Prostate gland (tissue), 2 donors: ENCODE results near the gene ITPRIP. TPM values are rescaled to one million over a fixed set of nuclear protein-coding genes. Genes with fewer than 3 reads are reported as not detected.
A peak's percentile ranks its signal among the peaks of the same experiment; 100 is the strongest.

Experiments used
- DNase-seq: peaks from one replicate; pipeline ENCODE4 v3.0.0-alpha.2; 2019; ENCODE audit warnings: low spot score
- H3K27ac ChIP-seq, 2 donors: fragments of 200-600 bp; sonication (generic); 2 replicates each; pipeline ENCODE4 v1.5.1; 2017 to 2019
- H3K27me3 ChIP-seq: fragments of 200-600 bp; sonication (generic); replicated peaks from 2 replicates; pipeline ENCODE4 v1.5.1; 2019; ENCODE audit not compliant: insufficient read depth
- H3K36me3 ChIP-seq, 2 donors: fragments of 200-600 bp; sonication (generic); 1 replicate in 1 of 2; 2 replicates in 1 of 2; pipeline versions ENCODE4 v1.5.1 to v1.8.1; 2017 to 2019
- H3K4me1 ChIP-seq: fragments of 200-600 bp; sonication (generic); replicated peaks from 2 replicates; pipeline ENCODE4 v1.5.1; 2019
- H3K4me3 ChIP-seq, 2 donors: fragments of 200-600 bp; sonication (generic); 2 replicates each; pipeline ENCODE4 v1.5.1; 2017 to 2019
- H3K9me3 ChIP-seq: fragments of 200-600 bp; sonication (generic); 2 replicates; pipeline ENCODE4 v1.5.1; 2017
- CTCF ChIP-seq, 4 experiments: fragments of 200-600 bp in 2 of 4; fragments of 450-650 bp in 2 of 4; sonication (generic) in 2 of 4; IDR thresholded peaks; 1 replicate in 3 of 4; 2 replicates in 1 of 4; pipeline ENCODE4 v1.5.1; 2016 to 2019; ENCODE audit warnings: antibody characterized with exemption in 4 of 4, mild to moderate bottlenecking in 2 of 4, moderate library complexity in 2 of 4
- POLR2A ChIP-seq: fragments of 450-650 bp; IDR thresholded peaks from one replicate; pipeline ENCODE4 v1.6.1; 2016; ENCODE audit warnings: antibody characterized with exemption, mild to moderate bottlenecking
- POLR2AphosphoS5 ChIP-seq: sonication (generic); formaldehyde crosslinking; IDR thresholded peaks from one replicate; pipeline ENCODE4 v1.6.1; 2017; ENCODE audit warnings: antibody characterized with exemption
- WGBS: methylation state at CpG from one replicate; pipeline ENCODE4 v1.1.5; 2018; 5-methylcytosine and 5-hydroxymethylcytosine counted together
- intact Hi-C: fragments of 100-400 bp; cut with DNase I; formaldehyde crosslinking; loops from one replicate; pipeline ENCODE4 v1.14.2; 2022
- total RNA-seq, 2 donors: library from RNA; depleted of rRNA; stranded (reverse); fragments of >200 nt; gene quantifications; one replicate each; pipeline ENCODE4 v1.1.0, GENCODE V29; 2016

Gene ITPRIP
- total RNA-seq, 2 donors from 2014 or later: 12.5 to 35.8 TPM

GRCh38 chr10:104344219-104344618, 6.0 kb upstream of the ITPRIP start:
- WGBS: 85% methylated on average over 1 of the region's 1 CpG
- TF ChIP-seq POLR2AphosphoS5 (no peak), CTCF (IDR thresholded peaks at IDR 0.05) (no peak), POLR2A (no peak)
- Histone ChIP-seq H3K4me1 (peaks cover 4% of the 10 kb centered on the region), H3K36me3 (no peaks in the 10 kb centered on the region), H3K4me3 (no peak overlapping the region), H3K9me3 (no peaks in the 10 kb centered on the region), H3K27me3 (no peaks in the 10 kb centered on the region), H3K27ac (no peak overlapping the region)
- intact Hi-C loops: no loop called here
- no peak for DNase-seq

GRCh38 chr10:104342941-104343411, 4.7 kb upstream of the ITPRIP start:
- TF ChIP-seq POLR2A: no peak
- TF ChIP-seq POLR2AphosphoS5: no peak
- no peak for TF ChIP-seq CTCF (IDR thresholded peaks at IDR 0.05)
- peaks cover 7% of the 10 kb centered on the region for H3K4me1 ChIP-seq
- H3K36me3 ChIP-seq: no peaks in the 10 kb centered on the region
- no peaks in the 10 kb centered on the region for H3K27me3 ChIP-seq
- DNase-seq: no peak
- intact Hi-C loops: no loop called here
- no peaks in the 10 kb centered on the region for H3K9me3 ChIP-seq
- no peak overlapping the region for H3K27ac ChIP-seq
- 65% methylated on average over 3 of the region's 3 CpGs for WGBS
- H3K4me3 ChIP-seq: no peak overlapping the region

GRCh38 chr10:104340641-104341040, 2.4 kb upstream of the ITPRIP start:
- H3K27me3 ChIP-seq: no peaks in the 10 kb centered on the region
- TF ChIP-seq CTCF (IDR thresholded peaks at IDR 0.05) (no peak), POLR2AphosphoS5 (no peak), POLR2A (no peak)
- intact Hi-C loops: no loop called here
- DNase-seq: no peak
- 76% methylated on average over 4 of the region's 4 CpGs for WGBS
- no peak overlapping the region for H3K4me3 ChIP-seq
- H3K27ac ChIP-seq: peak overlapping the region; percentile 96
- H3K9me3 ChIP-seq: no peaks in the 10 kb centered on the region
- peaks cover 10% of the 10 kb centered on the region for H3K4me1 ChIP-seq
- H3K36me3 ChIP-seq: no peaks in the 10 kb centered on the region

GRCh38 chr10:104340111-104340526, 1.9 kb upstream of the ITPRIP start:
- no peak for DNase-seq
- Histone ChIP-seq H3K9me3 (no peaks in the 10 kb centered on the region), H3K27ac (peak overlapping the region; percentile 96), H3K27me3 (no peaks in the 10 kb centered on the region), H3K4me1 (peaks cover 10% of the 10 kb centered on the region), H3K36me3 (no peaks in the 10 kb centered on the region), H3K4me3 (peak overlapping the region in 1 of 2 donors; percentile 94)
- intact Hi-C loops: no loop called here
- 6% methylated on average over 4 of the region's 4 CpGs for WGBS
- TF ChIP-seq CTCF (IDR thresholded peaks at IDR 0.05): no peak
- peak; percentile 38 for TF ChIP-seq POLR2AphosphoS5
- TF ChIP-seq POLR2A: no peak

- peak; percentile 75 for DNase-seq
- no peaks in the 10 kb centered on the region for H3K36me3 ChIP-seq
- H3K4me1 ChIP-seq: peaks cover 10% of the 10 kb centered on the region
- H3K27me3 ChIP-seq: no peaks in the 10 kb centered on the region
- no peak for TF ChIP-seq POLR2A
- TF ChIP-seq POLR2AphosphoS5: peak; percentile 56
- peak overlapping the region; percentile 70 to 94 for H3K4me3 ChIP-seq
- intact Hi-C loops: no loop called here
- WGBS: 3% methylated on average over 11 of the region's 11 CpGs
- peak overlapping the region; percentile 96 for H3K27ac ChIP-seq
- H3K9me3 ChIP-seq: no peaks in the 10 kb centered on the region
These were observed 1.3 kb upstream of the ITPRIP start for GRCh38 chr10:104339469-104340110.
